Type B pancreatic cell (in vitro differentiated cells): ENCODE results near the gene GDPGP1. TPM values are rescaled to one million over a fixed set of nuclear protein-coding genes. Genes with fewer than 3 reads are reported as not detected.

ENCODE experiments used
- DNase-seq: peaks from one replicate; pipeline ENCODE4 v3.0.0; 2021; ENCODE audit warnings: mixed read lengths; ENCODE audit not compliant: unreplicated experiment; ENCODE audit errors: extremely low spot score
- H3K27ac Mint-ChIP-seq: 2 replicates; pipeline ENCODE4 v1.8.0; 2021; ENCODE audit warnings: mild to moderate bottlenecking, mixed read lengths
- H3K27me3 Mint-ChIP-seq: 2 replicates; pipeline ENCODE4 v1.8.0; 2021; ENCODE audit warnings: mixed read lengths
- H3K36me3 Mint-ChIP-seq: 2 replicates; pipeline ENCODE4 v1.8.0; 2021; ENCODE audit warnings: mixed read lengths
- H3K4me1 Mint-ChIP-seq: one replicate; pipeline ENCODE4 v1.8.0; 2021; ENCODE audit warnings: mixed read lengths; ENCODE audit not compliant: unreplicated experiment
- H3K4me3 Mint-ChIP-seq: 2 replicates; pipeline ENCODE4 v1.8.0; 2021; ENCODE audit warnings: mild to moderate bottlenecking, mixed read lengths
- H3K9me3 Mint-ChIP-seq: 2 replicates; pipeline ENCODE4 v1.8.0; 2021; ENCODE audit warnings: mixed read lengths
- CTCF ChIP-seq: fragments of 200-600 bp; sonication (generic); conservative IDR thresholded peaks from 2 replicates; pipeline ENCODE4 v1.5.0; 2021; ENCODE audit warnings: antibody characterized with exemption, mild to moderate bottlenecking
- total RNA-seq: library from RNA; stranded (reverse); gene quantifications from 2 replicates; pipeline ENCODE4 v1.2.1, GENCODE V29; 2021; ENCODE audit warnings: low replicate concordance

GDPGP1 gene
- total RNA-seq, 1 donor from 2014 or later: 6.1 TPM

DNA sequence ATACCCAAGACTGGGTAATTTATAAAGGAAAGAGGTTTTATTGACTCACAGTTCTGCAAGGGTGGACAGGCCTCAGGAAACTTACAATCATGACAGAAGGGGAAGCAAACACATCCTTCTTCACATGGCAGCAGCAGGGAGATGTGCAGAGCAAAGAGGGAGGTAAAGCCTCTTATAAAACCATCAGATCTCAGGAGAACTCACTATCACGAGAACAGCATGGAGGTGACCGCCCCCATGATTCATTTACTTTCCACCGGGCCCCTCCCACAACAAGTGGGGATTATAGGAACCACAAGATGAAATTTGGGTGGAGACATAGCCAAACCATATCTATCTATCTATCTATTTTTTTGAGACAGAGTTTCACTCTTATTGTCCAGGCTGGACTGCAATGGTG, 5.4 kb downstream of the GDPGP1 start:
- H3K36me3 Mint-ChIP-seq: no peaks in the 10 kb centered on the region
- no peak for DNase-seq

DNA sequence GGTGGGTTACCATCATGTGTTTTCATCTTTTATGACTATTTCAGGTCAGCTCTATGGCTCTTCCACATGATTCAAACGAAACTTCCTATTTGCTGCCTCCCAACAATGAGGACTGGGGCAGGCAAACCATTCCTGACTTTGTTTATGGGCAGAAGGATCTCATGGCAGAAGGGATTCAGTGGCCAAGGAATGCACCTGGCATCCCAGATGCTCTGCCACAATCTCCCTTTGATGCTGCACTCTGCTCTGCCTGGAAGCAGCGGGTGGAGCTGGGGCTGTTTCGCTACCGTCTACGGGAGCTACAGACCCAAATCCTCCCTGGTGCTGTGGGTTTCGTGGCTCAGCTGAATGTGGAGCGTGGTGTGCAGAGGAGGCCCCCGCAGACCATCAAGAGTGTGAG, 6.8 kb downstream of the GDPGP1 start:
- no peaks in the 10 kb centered on the region for H3K27me3 Mint-ChIP-seq
- no peak for TF ChIP-seq CTCF
- H3K36me3 Mint-ChIP-seq: no peaks in the 10 kb centered on the region
- H3K4me1 Mint-ChIP-seq: no peaks in the 10 kb centered on the region
- no peak overlapping the region for H3K27ac Mint-ChIP-seq
- no peak for DNase-seq
- no peaks in the 10 kb centered on the region for H3K9me3 Mint-ChIP-seq
- H3K4me3 Mint-ChIP-seq: no peak overlapping the region

More for the DNA sequence above, 5.4 kb downstream of the GDPGP1 start:
- no peak for TF ChIP-seq CTCF
- Mint-ChIP-seq H3K27me3 (no peaks in the 10 kb centered on the region), H3K9me3 (no peaks in the 10 kb centered on the region), H3K4me1 (peaks cover 8% of the 10 kb centered on the region), H3K4me3 (no peak overlapping the region), H3K27ac (no peak overlapping the region)

GRCh38 chr15:90241343-90242192, 7.6 kb downstream of the GDPGP1 start:
- H3K27ac Mint-ChIP-seq: no peak overlapping the region
- TF ChIP-seq CTCF: no peak
- H3K4me1 Mint-ChIP-seq: no peaks in the 10 kb centered on the region
- no peaks in the 10 kb centered on the region for H3K27me3 Mint-ChIP-seq
- no peaks in the 10 kb centered on the region for H3K36me3 Mint-ChIP-seq
- no peaks in the 10 kb centered on the region for H3K9me3 Mint-ChIP-seq
- no peak overlapping the region for H3K4me3 Mint-ChIP-seq
- no peak for DNase-seq

GRCh38 chr15:90243943-90244639, 10.1 kb downstream of the GDPGP1 start:
- no peak overlapping the region for H3K27ac Mint-ChIP-seq
- no peaks in the 10 kb centered on the region for H3K36me3 Mint-ChIP-seq
- H3K4me1 Mint-ChIP-seq: no peaks in the 10 kb centered on the region
- no peak overlapping the region for H3K4me3 Mint-ChIP-seq
- H3K9me3 Mint-ChIP-seq: no peaks in the 10 kb centered on the region
- H3K27me3 Mint-ChIP-seq: no peaks in the 10 kb centered on the region
- no peak for DNase-seq
- no peak for TF ChIP-seq CTCF

GRCh38 chr15:90248789-90249202, 14.8 kb downstream of the GDPGP1 start:
- no peaks in the 10 kb centered on the region for H3K36me3 Mint-ChIP-seq
- H3K27ac Mint-ChIP-seq: no peak overlapping the region
- no peak for TF ChIP-seq CTCF
- H3K9me3 Mint-ChIP-seq: no peaks in the 10 kb centered on the region
- H3K27me3 Mint-ChIP-seq: peaks cover 2% of the 10 kb centered on the region
- DNase-seq: no peak
- peak overlapping the region; percentile 82 for H3K4me3 Mint-ChIP-seq
- peaks cover 4% of the 10 kb centered on the region for H3K4me1 Mint-ChIP-seq
